GM18511 (cell line): Measurements from ENCODE around the gene HOOK2.
"Not testable (repeated sequence)": the region's sequence is repeated elsewhere in the genome, so short reads cannot be mapped to it uniquely, and the experiment has no call there.

Source experiments
- ATAC-seq: cut with Tn5 transposase; IDR thresholded peaks from one replicate; pipeline ENCODE4 v1.9.1; 2021; ENCODE audit warnings: mild to moderate bottlenecking, moderate library complexity; ENCODE audit not compliant: unreplicated experiment

HOOK2 gene

GRCh38 chr19:12754465-12755196 is 20.7 kb downstream of the HOOK2 start:
- ATAC-seq = no peak

GRCh38 chr19:12752056-12752781 is 23.1 kb downstream of the HOOK2 start:
- ATAC-seq = no peak

DNA sequence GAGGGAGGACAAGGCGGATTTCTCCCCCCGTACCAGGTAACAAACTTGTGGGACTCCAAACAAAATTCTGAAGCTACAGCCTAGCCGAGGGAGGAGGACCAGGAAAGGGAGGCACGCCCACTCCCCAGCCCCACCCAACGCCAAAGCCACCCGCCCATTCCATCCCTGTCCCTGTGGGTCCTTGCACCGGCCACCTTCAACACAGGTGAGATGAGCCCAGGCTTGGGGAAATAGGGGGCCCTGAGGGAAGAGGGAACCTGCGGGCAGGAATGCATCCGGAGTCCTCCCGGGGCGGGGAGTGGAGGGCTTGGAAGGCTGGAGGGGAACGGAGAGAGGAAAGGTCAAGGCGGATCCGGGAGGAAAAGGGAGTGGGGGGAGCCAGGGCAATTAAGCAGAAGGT is 23.7 kb downstream of the HOOK2 start, which contains the start of gene BEST2:
Gene BEST2, plus strand, starts transcription at position 157 of the 400 bp plus-strand sequence. CDS start 802 bp downstream, outside the sequence.
- ATAC-seq = no peak

- ATAC-seq = no peak
These were observed 24.5 kb downstream of the HOOK2 start for GRCh38 chr19:12750851-12751250.

DNA sequence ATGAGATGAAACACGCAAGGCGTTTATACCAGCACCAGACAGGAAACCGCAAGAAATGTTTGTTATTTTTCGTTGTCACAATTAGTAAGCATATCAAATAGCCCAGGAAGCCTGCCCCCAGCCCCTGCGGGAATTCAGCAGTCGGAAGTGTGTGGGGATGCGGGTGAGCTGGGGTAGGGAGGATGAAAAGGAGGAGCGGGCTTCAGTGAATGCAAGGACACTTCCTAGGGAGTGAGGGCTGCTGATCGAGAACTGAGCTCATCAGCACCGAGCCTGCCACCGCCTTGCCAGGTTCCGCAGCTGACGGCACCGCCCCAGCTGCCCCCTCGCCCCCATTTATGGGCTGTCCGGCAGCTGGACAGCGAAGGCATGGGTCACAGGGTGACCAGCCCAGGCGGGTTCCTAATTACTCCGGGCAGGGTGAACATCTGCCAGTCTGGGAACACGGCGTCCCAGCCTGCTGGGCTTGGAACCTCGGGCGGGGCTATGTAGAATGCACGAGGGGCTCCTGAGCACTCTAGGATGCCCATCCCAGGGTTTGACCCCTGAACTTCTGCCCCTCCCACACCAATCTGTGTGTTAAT is 25.3 kb downstream of the HOOK2 start:
- no peak for ATAC-seq

DNA sequence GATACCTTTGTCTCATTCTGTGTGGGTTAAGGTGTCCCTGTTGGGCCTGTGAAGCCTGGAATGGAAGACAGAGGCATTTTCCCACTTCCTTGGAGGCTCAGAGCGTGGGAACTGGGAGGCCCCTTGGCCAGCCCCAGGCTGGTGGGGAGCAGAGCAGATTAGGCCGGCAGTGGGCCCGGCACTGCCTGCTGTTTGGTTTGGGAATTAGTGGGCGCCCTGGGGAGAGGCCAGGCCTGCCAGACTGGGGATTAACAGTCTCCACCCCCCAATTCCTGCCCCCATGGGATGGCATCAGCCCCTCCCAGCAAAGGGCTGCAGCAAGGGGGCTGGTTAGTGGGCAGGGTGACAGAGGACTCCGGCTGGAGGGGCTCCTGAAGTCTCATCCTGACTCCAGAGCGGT is 26.9 kb downstream of the HOOK2 start:
- ATAC-seq = no peak

- ATAC-seq = no peak
These were observed 30.0 kb downstream of the HOOK2 start for GRCh38 chr19:12745166-12745897.

GRCh38 chr19:12737835-12738351 is 37.5 kb downstream of the HOOK2 start:
- no peak for ATAC-seq

DNA sequence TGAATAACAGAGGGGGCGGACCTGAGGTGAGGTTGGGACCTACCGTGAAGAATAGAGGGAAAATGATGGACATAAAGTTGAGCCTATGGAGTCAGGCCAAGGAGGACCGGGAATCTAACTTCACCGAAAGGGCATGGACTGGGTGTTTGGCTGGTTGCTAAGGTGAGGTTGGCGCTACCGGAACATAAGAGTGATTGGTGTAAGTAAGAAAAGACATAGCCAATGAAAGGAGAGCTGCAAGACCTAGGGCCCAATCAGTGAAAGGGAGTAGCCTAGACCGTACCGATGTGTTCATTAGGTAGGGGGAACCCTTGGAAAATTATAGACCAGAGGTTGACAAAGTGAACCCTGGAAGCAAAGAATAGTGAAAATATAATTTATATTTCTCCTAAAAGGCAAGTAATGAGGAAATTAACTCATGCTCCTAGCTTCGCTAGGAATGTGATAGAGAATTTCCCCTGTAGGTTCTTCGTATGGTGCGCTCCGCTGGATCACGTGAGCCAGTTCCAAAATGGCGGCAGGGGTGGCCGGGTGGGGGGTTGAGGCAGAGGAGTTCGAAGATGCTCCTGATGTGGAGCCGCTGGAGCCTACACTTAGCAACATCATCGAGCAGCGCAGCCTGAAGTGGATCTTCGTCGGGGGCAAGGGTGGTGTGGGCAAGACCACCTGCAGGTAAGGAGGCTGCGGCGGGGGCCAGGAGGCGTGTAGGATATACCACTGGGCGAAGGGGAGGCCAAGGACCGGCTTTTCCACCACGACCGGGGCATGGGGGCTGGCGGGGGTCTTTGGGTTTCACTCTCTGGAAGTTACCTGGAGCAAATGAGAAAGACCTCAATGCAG is 38.1 kb downstream of the HOOK2 start, which contains the start of gene GET3:
Gene GET3, plus strand, starts transcription at position 503 of the 840 bp plus-strand sequence. Its CDS starts 9 bp downstream, at position 512.
- peak; percentile 83 for ATAC-seq

GRCh38 chr19:12733369-12734214 is 41.8 kb downstream of the HOOK2 start:
- no peak for ATAC-seq

GRCh38 chr19:12731337-12731736 is 44.0 kb downstream of the HOOK2 start:
- ATAC-seq = no peak

GRCh38 chr19:12730064-12730463 is 45.3 kb downstream of the HOOK2 start:
- no peak for ATAC-seq

DNA sequence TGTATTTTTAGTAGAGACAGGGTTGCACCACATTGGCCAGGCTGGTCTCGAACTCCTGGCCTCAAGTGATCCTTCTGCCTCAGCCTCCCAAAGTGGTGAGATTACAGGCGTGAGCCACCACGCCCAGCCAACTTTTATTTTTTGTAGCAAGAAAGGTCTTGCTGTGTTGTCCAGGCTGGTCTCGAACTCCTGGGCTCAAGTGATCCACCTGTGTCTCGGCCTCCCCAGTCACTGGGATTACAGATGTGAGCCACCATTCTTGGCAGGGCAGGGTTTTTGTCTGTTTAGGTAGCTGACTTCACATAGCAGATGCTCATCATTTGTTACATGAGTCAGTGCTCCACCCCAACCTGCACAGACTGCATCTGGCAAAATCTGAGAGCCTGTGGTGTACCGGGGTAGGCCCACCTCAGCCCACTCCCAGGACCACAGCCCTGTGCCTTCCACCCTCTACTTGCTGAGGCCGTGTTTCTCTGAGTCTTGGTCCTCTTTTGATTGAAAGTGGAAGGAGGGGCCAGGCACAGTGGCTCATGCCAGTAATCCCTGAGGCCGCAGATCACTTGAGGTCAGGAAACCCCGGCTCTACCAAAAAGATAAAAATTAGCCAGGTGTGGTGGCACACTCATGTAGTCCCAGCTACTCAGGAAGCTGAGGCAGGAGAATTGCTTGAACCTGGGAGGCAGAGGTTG is 47.5 kb downstream of the HOOK2 start:
- no peak for ATAC-seq

DNA sequence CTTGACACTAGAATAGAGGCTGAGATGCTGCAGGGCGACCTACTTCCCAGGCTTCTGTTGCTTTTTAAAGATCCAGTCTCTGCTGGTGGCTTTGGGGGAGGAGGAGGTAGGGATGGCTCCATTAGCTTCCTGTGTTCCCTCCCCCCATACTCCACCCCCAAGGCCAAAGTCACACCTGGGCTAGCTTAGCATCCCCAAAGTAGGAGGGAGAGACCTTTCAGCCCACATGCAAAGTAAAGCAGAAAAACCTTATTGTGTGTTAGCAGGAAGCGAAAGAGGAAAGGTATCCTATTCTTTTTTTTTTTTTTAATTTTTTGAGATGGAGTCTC is 48.4 kb downstream of the HOOK2 start:
- ATAC-seq = no peak

DNA sequence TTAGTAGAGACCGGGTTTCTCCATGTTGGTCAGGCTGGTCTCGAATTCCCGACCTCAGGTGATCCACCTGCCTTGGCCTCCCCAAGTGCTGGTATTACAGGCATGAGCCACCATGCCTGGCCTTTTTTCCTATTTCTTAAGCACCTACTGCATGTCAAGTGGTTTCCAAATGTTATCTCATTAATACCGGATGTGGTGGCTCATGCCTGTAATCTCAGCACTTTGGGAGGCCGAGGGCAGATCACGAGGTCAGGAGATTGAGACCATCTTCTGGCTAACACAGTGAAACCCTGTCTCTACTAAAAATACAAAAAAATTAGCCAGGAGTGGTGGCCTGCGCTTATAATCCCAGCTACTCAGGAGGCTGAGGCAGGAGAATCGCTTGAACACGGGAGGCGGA is 49.7 kb downstream of the HOOK2 start:
- ATAC-seq = not testable (repeated sequence)

- no peak for ATAC-seq
These were observed 51.5 kb downstream of the HOOK2 start, which contains the start of gene TNPO2 for GRCh38 chr19:12723641-12724426. Gene TNPO2 (minus strand): TSS chr19:12723932. CDS start chr19:12720977, 2,955 bp downstream.

- no peak for ATAC-seq
These were observed 52.0 kb downstream of the HOOK2 start for GRCh38 chr19:12723381-12723640.
